DMS153 treated with DMSO at 0.1 percent for 48 hours (cell line): ENCODE data around the gene KIF13A.
"Not testable (repeated sequence)": the region's sequence is repeated elsewhere in the genome, so short reads cannot be mapped to it uniquely, and the experiment has no call there.

Experiments used
- DNase-seq: peaks from one replicate; lab custom pipeline; 2025; ENCODE audit not compliant: unreplicated experiment; lab: John Stamatoyannopoulos, UW

Gene KIF13A

GRCh38 chr6:17971128-17972073 is 16.0 kb downstream of the KIF13A start:
- no peak for DNase-seq

- DNase-seq, result no peak
Measured at GRCh38 chr6:17968876-17969275, 18.6 kb downstream of the KIF13A start.

GRCh38 chr6:17967668-17968518 is 19.5 kb downstream of the KIF13A start:
- DNase-seq, result no peak

- no peak for DNase-seq
Measured at GRCh38 chr6:17966451-17966850, 21.0 kb downstream of the KIF13A start.

GRCh38 chr6:17965397-17965796 is 22.0 kb downstream of the KIF13A start:
- no peak for DNase-seq

- no peak for DNase-seq
Measured at GRCh38 chr6:17964633-17965032, 22.8 kb downstream of the KIF13A start.

GRCh38 chr6:17962436-17963031 is 24.9 kb downstream of the KIF13A start:
- no peak for DNase-seq

GRCh38 chr6:17959302-17959701 is 28.1 kb downstream of the KIF13A start:
- DNase-seq, result no peak

GRCh38 chr6:17957904-17958620 is 29.4 kb downstream of the KIF13A start:
- DNase-seq, result no peak

GRCh38 chr6:17957498-17957897 is 29.9 kb downstream of the KIF13A start:
- DNase-seq, result no peak

- DNase-seq, result no peak
Measured at GRCh38 chr6:17957086-17957485, 30.3 kb downstream of the KIF13A start.

- DNase-seq, result no peak
Measured at GRCh38 chr6:17950095-17950494, 37.3 kb downstream of the KIF13A start.

GRCh38 chr6:17949168-17949567 is 38.3 kb downstream of the KIF13A start:
- DNase-seq, result no peak

- DNase-seq, result no peak
Measured at GRCh38 chr6:17948725-17949124, 38.7 kb downstream of the KIF13A start.

- not testable (repeated sequence) for DNase-seq
Measured at GRCh38 chr6:17947574-17947973, 39.9 kb downstream of the KIF13A start.

- DNase-seq, result no peak
Measured at GRCh38 chr6:17945575-17945974, 41.9 kb downstream of the KIF13A start.

GRCh38 chr6:17945111-17945510 is 42.3 kb downstream of the KIF13A start:
- no peak for DNase-seq

- DNase-seq, result no peak
Measured at GRCh38 chr6:17941318-17941717, 46.1 kb downstream of the KIF13A start.

GRCh38 chr6:17940151-17940792 is 47.2 kb downstream of the KIF13A start:
- DNase-seq, result no peak

GRCh38 chr6:17938901-17939300 is 48.5 kb downstream of the KIF13A start:
- no peak for DNase-seq
